MCF 10A (cell line): ENCODE results near the gene GPC6. TPM values are rescaled to one million over a fixed set of nuclear protein-coding genes. Genes with fewer than 3 reads are reported as not detected.

ENCODE experiments used
- BruUV-seq: library from RNA; stranded (reverse); fragments of 400-500 nt; replicated peaks from 2 replicates; lab custom pipeline; 2021; lab: Mats Ljungman, UMichigan
- CTCF ChIA-PET: fragments of 300-600 bp; sonication (Branson Sonifier 250); formaldehyde crosslinking; extraction: SDS; loops from one replicate; lab custom pipeline; 2021; ENCODE audit warnings: antibody characterized with exemption, inconsistent platforms; lab: Yijun Ruan, JAX
- POLR2A ChIA-PET: fragments of 300-600, 350-650 bp; sonication (Branson Sonifier 250); formaldehyde crosslinking; extraction: SDS; loops from one replicate; lab custom pipeline; 2020; ENCODE audit warnings: antibody characterized with exemption, inconsistent platforms; lab: Yijun Ruan, JAX
- DNase-seq: peaks from one replicate; pipeline ENCODE4 v3.0.0-alpha.2; 2018; ENCODE audit not compliant: unreplicated experiment
- H3K27ac Mint-ChIP-seq: one replicate; pipeline ENCODE4 v1.8.0; 2022; ENCODE audit warnings: mild to moderate bottlenecking, low read depth, mixed read lengths; ENCODE audit not compliant: unreplicated experiment
- H3K27me3 Mint-ChIP-seq: one replicate; pipeline ENCODE4 v1.8.0; 2022; ENCODE audit warnings: mixed read lengths; ENCODE audit not compliant: insufficient read depth, unreplicated experiment
- H3K36me3 Mint-ChIP-seq: one replicate; pipeline ENCODE4 v1.8.0; 2022; ENCODE audit warnings: mild to moderate bottlenecking, moderate library complexity, mixed read lengths; ENCODE audit not compliant: insufficient read depth, unreplicated experiment
- H3K4me1 Mint-ChIP-seq: one replicate; pipeline ENCODE4 v1.8.0; 2022; ENCODE audit warnings: mixed read lengths; ENCODE audit not compliant: insufficient read depth, unreplicated experiment
- H3K4me3 Mint-ChIP-seq: one replicate; pipeline ENCODE4 v1.8.0; 2022; ENCODE audit warnings: mild to moderate bottlenecking, moderate library complexity, mixed read lengths; ENCODE audit not compliant: unreplicated experiment
- H3K9me3 Mint-ChIP-seq: one replicate; pipeline ENCODE4 v1.8.0; 2022; ENCODE audit warnings: mixed read lengths; ENCODE audit not compliant: unreplicated experiment
- CTCF ChIP-seq: fragments of 200-600 bp; IDR thresholded peaks from one replicate; pipeline ENCODE4 v1.8.0; 2022; ENCODE audit warnings: antibody characterized with exemption, mild to moderate bottlenecking; ENCODE audit not compliant: unreplicated experiment
- intact Hi-C: fragments of 100-400 bp; cut with micrococcal nuclease; formaldehyde crosslinking; loops from 2 replicates; pipeline ENCODE4 v1.14.1; 2022
- total RNA-seq: library from RNA; stranded (reverse); gene quantifications from 2 replicates; pipeline ENCODE4 v1.2.3, GENCODE V29; 2022

Gene GPC6
- total RNA-seq, 1 experiment from 2014 or later = 8.4 TPM

- Mint-ChIP-seq H3K27me3 (no peaks in the 10 kb centered on the region), H3K9me3 (no peaks in the 10 kb centered on the region), H3K4me1 (peaks cover 9% of the 10 kb centered on the region), H3K4me3 (no peak overlapping the region), H3K27ac (no peak overlapping the region), H3K36me3 (no peaks in the 10 kb centered on the region)
- no peak for TF ChIP-seq CTCF
- intact Hi-C loops = no loop called here
- ChIA-PET CTCF (no interaction called here), POLR2A (no interaction called here)
- peak; percentile 40 for DNase-seq
- no TSS peak for BruUV-seq
These were observed 303.4 kb downstream of the GPC6 start for GRCh38 chr13:93529961-93530360.

GRCh38 chr13:93534181-93534700, 307.6 kb downstream of the GPC6 start:
- no peaks in the 10 kb centered on the region for H3K9me3 Mint-ChIP-seq
- ChIA-PET CTCF (interaction anchor here (0.9 kb wide), 1 partner anchor 285 kb away, joined by 4 read pairs; no protein-coding TSS in a partner anchor), POLR2A (no interaction called here)
- intact Hi-C loops = no loop called here
- no peak overlapping the region for H3K4me3 Mint-ChIP-seq
- no peaks in the 10 kb centered on the region for H3K36me3 Mint-ChIP-seq
- no peaks in the 10 kb centered on the region for H3K27me3 Mint-ChIP-seq
- no peak for DNase-seq
- no TSS peak for BruUV-seq
- H3K4me1 Mint-ChIP-seq = peaks cover 9% of the 10 kb centered on the region
- H3K27ac Mint-ChIP-seq = no peak overlapping the region
- no peak for TF ChIP-seq CTCF

GRCh38 chr13:93535251-93535650, 308.6 kb downstream of the GPC6 start:
- BruUV-seq = no TSS peak
- TF ChIP-seq CTCF = no peak
- CTCF ChIA-PET = interaction anchor here (0.9 kb wide), 1 partner anchor 286 kb away, joined by 4 read pairs; no protein-coding TSS in a partner anchor
- POLR2A ChIA-PET = interaction anchor here (0.6 kb wide), 1 partner anchor 131 kb away, joined by 3 read pairs; no protein-coding TSS in a partner anchor
- Mint-ChIP-seq H3K36me3 (no peaks in the 10 kb centered on the region), H3K9me3 (no peaks in the 10 kb centered on the region), H3K27ac (no peak overlapping the region), H3K27me3 (no peaks in the 10 kb centered on the region), H3K4me3 (no peak overlapping the region), H3K4me1 (peaks cover 9% of the 10 kb centered on the region)
- peak; percentile 8 for DNase-seq
- intact Hi-C loops = no loop called here

GRCh38 chr13:93539914-93540313, 313.3 kb downstream of the GPC6 start:
- Mint-ChIP-seq H3K4me1 (no peaks in the 10 kb centered on the region), H3K27ac (no peak overlapping the region), H3K36me3 (peaks cover 6% of the 10 kb centered on the region), H3K9me3 (no peaks in the 10 kb centered on the region), H3K4me3 (no peak overlapping the region), H3K27me3 (no peaks in the 10 kb centered on the region)
- ChIA-PET CTCF (interaction anchor here (0.6 kb wide), 2 partner anchors 676 to 1367 kb away, joined by 3 read pairs; no protein-coding TSS in a partner anchor), POLR2A (no interaction called here)
- no peak for DNase-seq
- intact Hi-C loops = no loop called here
- no peak for TF ChIP-seq CTCF
- BruUV-seq = no TSS peak
